Chondrocyte (in vitro differentiated cells): Measurements from ENCODE around the gene GABPB1. TPM values are rescaled to one million over a fixed set of nuclear protein-coding genes. Genes with fewer than 3 reads are reported as not detected.

Experiments used
- DNase-seq: peaks from one replicate; pipeline ENCODE4 v3.0.0; 2021; ENCODE audit warnings: mixed read lengths, low spot score
- H3K27ac Mint-ChIP-seq: one replicate; pipeline ENCODE4 v1.8.0; 2021; ENCODE audit warnings: mild to moderate bottlenecking, moderate library complexity, mixed read lengths; ENCODE audit not compliant: unreplicated experiment
- H3K27me3 Mint-ChIP-seq: 2 replicates; pipeline ENCODE4 v1.8.0; 2021; ENCODE audit warnings: low read depth, mixed read lengths
- H3K36me3 Mint-ChIP-seq: 2 replicates; pipeline ENCODE4 v1.8.0; 2021; ENCODE audit warnings: low read depth, mixed read lengths
- H3K4me1 Mint-ChIP-seq: 2 replicates; pipeline ENCODE4 v1.8.0; 2021; ENCODE audit warnings: low read depth, mild to moderate bottlenecking, mixed read lengths
- H3K4me3 Mint-ChIP-seq: one replicate; pipeline ENCODE4 v1.8.0; 2021; ENCODE audit warnings: mild to moderate bottlenecking, moderate library complexity, mixed read lengths; ENCODE audit not compliant: unreplicated experiment
- H3K9me3 Mint-ChIP-seq: 2 replicates; pipeline ENCODE4 v1.8.0; 2021; ENCODE audit warnings: low read depth, mixed read lengths
- CTCF ChIP-seq: fragments of 200-600 bp; sonication (generic); IDR thresholded peaks from 2 replicates; pipeline ENCODE4 v1.5.0; 2021; ENCODE audit warnings: antibody characterized with exemption, mild to moderate bottlenecking, moderate library complexity
- total RNA-seq: library from RNA; stranded (reverse); gene quantifications from 3 replicates; pipeline ENCODE4 v1.2.1, GENCODE V29; 2021

GABPB1 gene
- total RNA-seq, 1 donor from 2014 or later: 18.1 TPM

GRCh38 chr15:50244959-50245624 lies 109.9 kb downstream of the GABPB1 start:
- no peaks in the 10 kb centered on the region for H3K27me3 Mint-ChIP-seq
- no peak for DNase-seq
- TF ChIP-seq CTCF: no peak
- no peaks in the 10 kb centered on the region for H3K36me3 Mint-ChIP-seq
- H3K27ac Mint-ChIP-seq: no peak overlapping the region
- H3K9me3 Mint-ChIP-seq: no peaks in the 10 kb centered on the region
- peaks cover 3% of the 10 kb centered on the region for H3K4me1 Mint-ChIP-seq
- no peak overlapping the region for H3K4me3 Mint-ChIP-seq

GRCh38 chr15:50244153-50244552 lies 110.8 kb downstream of the GABPB1 start:
- TF ChIP-seq CTCF: no peak
- no peak for DNase-seq
- H3K36me3 Mint-ChIP-seq: no peaks in the 10 kb centered on the region
- H3K27ac Mint-ChIP-seq: no peak overlapping the region
- peaks cover 3% of the 10 kb centered on the region for H3K4me1 Mint-ChIP-seq
- no peaks in the 10 kb centered on the region for H3K9me3 Mint-ChIP-seq
- H3K27me3 Mint-ChIP-seq: no peaks in the 10 kb centered on the region
- no peak overlapping the region for H3K4me3 Mint-ChIP-seq

- Mint-ChIP-seq H3K4me1 (peaks cover 3% of the 10 kb centered on the region), H3K27ac (no peak overlapping the region), H3K4me3 (no peak overlapping the region), H3K36me3 (no peaks in the 10 kb centered on the region), H3K9me3 (no peaks in the 10 kb centered on the region), H3K27me3 (no peaks in the 10 kb centered on the region)
- no peak for TF ChIP-seq CTCF
- no peak for DNase-seq
These were observed 113.1 kb downstream of the GABPB1 start for GRCh38 chr15:50241684-50242450.

- no peak for DNase-seq
- H3K27ac Mint-ChIP-seq: no peak overlapping the region
- TF ChIP-seq CTCF: no peak
- peaks cover 6% of the 10 kb centered on the region for H3K4me1 Mint-ChIP-seq
- no peak overlapping the region for H3K4me3 Mint-ChIP-seq
- no peaks in the 10 kb centered on the region for H3K27me3 Mint-ChIP-seq
- H3K36me3 Mint-ChIP-seq: no peaks in the 10 kb centered on the region
- no peaks in the 10 kb centered on the region for H3K9me3 Mint-ChIP-seq
These were observed 116.7 kb downstream of the GABPB1 start for GRCh38 chr15:50238255-50238654.

- no peak for TF ChIP-seq CTCF
- DNase-seq: no peak
- Mint-ChIP-seq H3K4me3 (no peak overlapping the region), H3K36me3 (no peaks in the 10 kb centered on the region), H3K27ac (no peak overlapping the region), H3K9me3 (no peaks in the 10 kb centered on the region), H3K4me1 (peaks cover 6% of the 10 kb centered on the region), H3K27me3 (no peaks in the 10 kb centered on the region)
These were observed 118.6 kb downstream of the GABPB1 start for GRCh38 chr15:50236433-50236832.
